Endothelial cell of umbilical vein (primary cell): ENCODE measurements around the gene UBASH3A. TPM values are rescaled to one million over a fixed set of nuclear protein-coding genes. Genes with fewer than 3 reads are reported as not detected.

ENCODE experiments used
- BruUV-seq: library from RNA; stranded (reverse); fragments of 400-500 nt; replicated peaks from 2 replicates; lab custom pipeline; 2021; lab: Mats Ljungman, UMichigan
- CTCF ChIA-PET: fragments of 300-600, 350-600 bp; sonication (Branson Sonifier 250); formaldehyde crosslinking; loops from one replicate; lab custom pipeline; 2021; ENCODE audit warnings: antibody characterized with exemption, inconsistent platforms; lab: Charles Lee
- POLR2A ChIA-PET: fragments of 300-600, 350-600 bp; sonication (Branson Sonifier 250); formaldehyde crosslinking; loops from one replicate; lab custom pipeline; 2021; ENCODE audit warnings: antibody characterized with exemption, inconsistent platforms; lab: Charles Lee
- DNase-seq: peaks from one replicate; pipeline ENCODE4 v3.0.0-alpha.2; 2011; ENCODE audit warnings: low read depth, low spot score
- FAIRE-seq: peaks from 2 replicates; lab custom pipeline; 2011; peaks lifted over from hg19 to GRCh38; lab: Jason Lieb, UNC
- H2AFZ ChIP-seq: 2 replicates; pipeline ENCODE4 v1.6.0; 2012; ENCODE audit warnings: low read depth, low read length, control low read depth, inconsistent platforms
- H3K27ac ChIP-seq: 2 replicates; pipeline ENCODE4 v1.5.1; 2011; ENCODE audit warnings: low read depth, mild to moderate bottlenecking, control low read depth, low read length, moderate library complexity; ENCODE audit not compliant: insufficient read depth
- H3K27me3 ChIP-seq, 2 experiments: 2 replicates each; pipeline versions ENCODE4 v1.6.0 to v1.6.1; 2011; ENCODE audit warnings: low read length in 2 of 2, mixed read lengths in 1 of 2; ENCODE audit not compliant: control insufficient read depth in 2 of 2, insufficient read depth in 2 of 2
- H3K36me3 ChIP-seq, 2 experiments: 2 replicates in 1 of 2; 3 replicates in 1 of 2; pipeline ENCODE4 v1.5.1; 2011; ENCODE audit warnings: low read length in 2 of 2, mild to moderate bottlenecking in 1 of 2, moderate library complexity in 1 of 2; ENCODE audit not compliant: control insufficient read depth in 2 of 2, insufficient read depth in 2 of 2; ENCODE audit errors: extremely low read depth in 1 of 2
- H3K4me1 ChIP-seq: 3 replicates; pipeline ENCODE4 v1.5.1; 2011; ENCODE audit warnings: mild to moderate bottlenecking, low read length; ENCODE audit not compliant: control insufficient read depth, insufficient read depth; ENCODE audit errors: extremely low read depth
- H3K4me2 ChIP-seq: 2 replicates; pipeline ENCODE4 v1.6.1; 2011; ENCODE audit warnings: low read length, control low read depth, mixed read lengths; ENCODE audit not compliant: insufficient read depth
- H3K4me3 ChIP-seq, 3 experiments: fragments of 200-600 bp in 1 of 3; sonication (generic), shearing (Covaris generic) in 1 of 3; replicated peaks in 1 of 3; 2 replicates each; pipeline ENCODE4 v1.5.1; 2011 to 2016; ENCODE audit warnings: control low read depth in 3 of 3, low read length in 3 of 3, mild to moderate bottlenecking in 2 of 3, inconsistent platforms in 1 of 3, low read depth in 1 of 3, moderate library complexity in 1 of 3; ENCODE audit not compliant: insufficient read depth in 1 of 3
- H3K79me2 ChIP-seq: 2 replicates; pipeline ENCODE4 v1.6.0; 2012; ENCODE audit warnings: low read length, inconsistent platforms; ENCODE audit not compliant: control insufficient read depth, insufficient read depth
- H3K9ac ChIP-seq: replicated peaks from 2 replicates; pipeline ENCODE3; 2011; ENCODE audit warnings: low read length, control low read depth; ENCODE audit not compliant: insufficient read depth; ENCODE audit errors: extremely low read depth
- H3K9me1 ChIP-seq: replicated peaks from 3 replicates; pipeline ENCODE4 v1.6.0; 2011; ENCODE audit warnings: mild to moderate bottlenecking, low read length; ENCODE audit not compliant: control insufficient read depth, insufficient read depth; ENCODE audit errors: extremely low read depth
- H3K9me3 ChIP-seq: replicated peaks from 2 replicates; pipeline ENCODE4 v1.5.1; 2012; ENCODE audit warnings: low read length, inconsistent platforms; ENCODE audit not compliant: control insufficient read depth, insufficient read depth
- H4K20me1 ChIP-seq: replicated peaks from 2 replicates; pipeline ENCODE3; 2011; ENCODE audit warnings: mild to moderate bottlenecking, low read length; ENCODE audit not compliant: control insufficient read depth, insufficient read depth; ENCODE audit errors: extremely low read depth
- CTCF ChIP-seq, 2 donors: IDR thresholded peaks; 1 replicate in 1 of 2; 2 replicates in 1 of 2; pipeline ENCODE4 v1.5.1; 2011; ENCODE audit warnings: low read length in 2 of 2, mild to moderate bottlenecking in 2 of 2, moderate library complexity in 2 of 2, control low read depth in 1 of 2, inconsistent platforms in 1 of 2, low read depth in 1 of 2; ENCODE audit not compliant: insufficient read depth in 1 of 2; ENCODE audit errors: extremely low read depth in 1 of 2
- EZH2 ChIP-seq: IDR thresholded peaks from 2 replicates; pipeline ENCODE4 v1.6.1; 2012; ENCODE audit warnings: borderline replicate concordance, low read depth, mild to moderate bottlenecking, moderate library complexity, low read length, inconsistent platforms; ENCODE audit not compliant: severe bottlenecking
- FOS ChIP-seq: IDR thresholded peaks from 2 replicates; pipeline ENCODE4 v1.6.1; 2011; ENCODE audit warnings: mild to moderate bottlenecking, low read length, moderate library complexity, borderline replicate concordance; ENCODE audit not compliant: insufficient read depth
- GATA2 ChIP-seq: IDR thresholded peaks from 2 replicates; pipeline ENCODE4 v1.7.0; 2011; ENCODE audit warnings: low read depth, mild to moderate bottlenecking, moderate library complexity, mixed read lengths, low read length; ENCODE audit not compliant: insufficient read length, insufficient read depth
- JUN ChIP-seq: IDR thresholded peaks from 2 replicates; pipeline ENCODE4 v1.6.1; 2011; ENCODE audit warnings: borderline replicate concordance, low read depth; ENCODE audit not compliant: insufficient read length, insufficient read depth
- MAX ChIP-seq: IDR thresholded peaks from 2 replicates; pipeline ENCODE4 v1.6.1; 2011; ENCODE audit not compliant: insufficient read depth, insufficient read length
- MYC ChIP-seq: IDR thresholded peaks from one replicate; pipeline ENCODE4 v1.6.1; 2011; ENCODE audit warnings: mild to moderate bottlenecking, low read depth, low read length
- POLR2A ChIP-seq: IDR thresholded peaks from 2 replicates; pipeline ENCODE4 v1.6.1; 2012; ENCODE audit warnings: low read depth, mild to moderate bottlenecking, control low read depth, low read length
- POLR2AphosphoS5 ChIP-seq: IDR thresholded peaks from 2 replicates; pipeline ENCODE4 v1.6.1; 2012; ENCODE audit warnings: low read depth, mild to moderate bottlenecking, control low read depth, low read length, moderate library complexity; ENCODE audit not compliant: insufficient read depth
- dilution Hi-C: fragments of 300-500 bp; cut with MboI; formaldehyde crosslinking; loops from one replicate; pipeline ENCODE4 v1.15.0; 2019; ENCODE audit warnings: low sequenced_read_pairs; ENCODE audit not compliant: extremely low pct_ligation_motif_present
- intact Hi-C: fragments of 100-400 bp; cut with micrococcal nuclease; formaldehyde crosslinking; loops from one replicate; pipeline ENCODE4 v1.10.0; 2022
- polyA plus RNA-seq, 4 experiments: library from polyadenylated mRNA; depleted of rRNA in 3 of 4; stranded (reverse) in 3 of 4; unstranded in 1 of 4; fragments of >200 nt; gene quantifications; 2 replicates each; pipeline versions ENCODE4 v1.2.1 to v1.2.3, GENCODE V29; 2011 to 2012; ENCODE audit warnings: missing spikeins in 1 of 4
- total RNA-seq: library from RNA; stranded (reverse); gene quantifications from 2 replicates; pipeline ENCODE4 v1.2.3, GENCODE V29; 2021

UBASH3A gene
- total and polyA plus RNA-seq, 2 donors (not counting 3 experiments of a cell fraction or from before 2014, with no cell fraction given), result not detected

GRCh38 chr21:42370894-42371654 lies 32.6 kb upstream of the UBASH3A start:
- Histone ChIP-seq H3K27me3 (peaks cover 0 to 1% of the 10 kb centered on the region in 2 experiments), H3K9me3 (no peaks in the 10 kb centered on the region), H3K9ac (no peak overlapping the region), H4K20me1 (no peaks in the 10 kb centered on the region), H3K4me1 (no peaks in the 10 kb centered on the region), H3K79me2 (no peaks in the 10 kb centered on the region), H3K4me3 (no peak overlapping the region), H3K36me3 (no peaks in the 10 kb centered on the region), H3K9me1 (no peaks in the 10 kb centered on the region), H3K4me2 (no peak overlapping the region), H2AFZ (no peak overlapping the region), H3K27ac (no peak overlapping the region)
- dilution Hi-C loops, result no loop called here
- DNase-seq (no peak), FAIRE-seq (no peak)
- BruUV-seq, result no TSS peak
- POLR2A ChIA-PET, result no interaction called here
- intact Hi-C loops, result no loop called here
- CTCF ChIA-PET, result no interaction called here
- TF ChIP-seq FOS (no peak), POLR2AphosphoS5 (no peak), EZH2 (no peak), MYC (no peak), JUN (no peak), GATA2 (no peak), MAX (no peak), POLR2A (no peak), CTCF (IDR thresholded peaks at IDR 0.05; ENCODE audit: extremely low read depth in 1 of 2, insufficient read depth in 1 of 2, low read depth in 1 of 2, low read length in 2 of 2) (no peak)
